G401.6 (cell line): ENCODE results near the gene PPIF.

Experiments used
- FAIRE-seq: peaks from 2 replicates; lab custom pipeline; 2012; peaks lifted over from hg19 to GRCh38; lab: Jason Lieb, UNC

The PPIF gene

DNA sequence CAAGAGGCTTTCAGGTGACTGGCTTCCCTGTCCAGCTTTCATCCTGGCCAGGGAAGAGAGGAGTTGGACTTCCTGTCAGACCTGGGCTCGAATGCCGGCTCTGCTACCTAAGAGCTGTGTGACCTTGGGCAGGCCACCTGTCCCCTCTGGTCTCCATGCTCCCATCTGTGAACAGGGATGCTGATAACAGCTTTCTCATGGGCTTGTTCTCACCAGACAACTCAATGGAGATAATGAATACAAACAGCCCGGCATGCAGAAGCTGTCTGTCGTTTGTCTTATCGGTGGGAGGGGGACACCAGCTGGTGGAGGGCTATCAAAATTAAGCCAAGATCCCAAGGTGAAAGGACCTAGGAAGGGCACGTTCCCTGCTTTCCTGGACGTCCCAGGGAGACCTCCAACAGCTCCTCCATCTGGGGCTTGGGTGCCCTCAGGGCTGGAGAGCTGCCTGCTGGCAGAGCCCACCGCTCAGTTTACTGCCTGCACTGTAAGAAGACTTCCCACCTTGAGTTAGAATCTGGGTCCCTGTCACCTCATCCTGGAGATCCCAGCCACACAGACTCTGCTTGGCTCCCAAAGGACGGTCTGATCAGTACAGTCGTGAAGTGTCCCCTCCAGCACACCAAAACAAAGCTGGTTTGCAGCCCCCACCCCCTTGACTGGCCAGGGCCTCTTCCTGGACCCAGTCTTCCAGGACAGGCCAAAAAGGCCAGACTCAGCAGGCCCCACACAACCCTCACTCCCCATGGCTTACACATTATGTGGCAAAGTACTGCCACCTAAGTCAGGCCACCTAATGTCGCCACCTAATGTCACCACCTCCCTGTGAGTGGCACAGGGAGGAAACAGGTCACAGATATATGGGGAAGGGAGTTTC, 40.9 kb downstream of the PPIF start:
- FAIRE-seq = no peak

DNA sequence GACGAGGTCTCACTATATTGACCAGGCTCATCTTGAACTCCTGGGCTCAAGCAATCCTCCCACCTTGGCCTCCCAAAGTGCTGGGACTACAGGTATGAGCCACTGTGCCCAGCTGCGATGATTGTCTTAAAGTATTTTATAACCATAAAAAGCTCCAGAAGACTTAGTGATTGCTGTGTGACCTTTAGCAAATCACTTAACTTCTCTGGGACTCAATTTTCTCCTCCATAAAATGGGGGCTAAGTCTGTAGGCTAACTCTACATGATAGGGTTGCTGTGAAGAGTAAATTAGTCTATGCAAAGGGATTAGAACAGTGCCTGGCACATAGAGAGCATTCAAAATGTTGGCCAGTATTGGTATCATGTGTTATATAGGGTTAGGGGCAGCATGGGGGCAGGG, 42.8 kb downstream of the PPIF start:
- FAIRE-seq = no peak

DNA sequence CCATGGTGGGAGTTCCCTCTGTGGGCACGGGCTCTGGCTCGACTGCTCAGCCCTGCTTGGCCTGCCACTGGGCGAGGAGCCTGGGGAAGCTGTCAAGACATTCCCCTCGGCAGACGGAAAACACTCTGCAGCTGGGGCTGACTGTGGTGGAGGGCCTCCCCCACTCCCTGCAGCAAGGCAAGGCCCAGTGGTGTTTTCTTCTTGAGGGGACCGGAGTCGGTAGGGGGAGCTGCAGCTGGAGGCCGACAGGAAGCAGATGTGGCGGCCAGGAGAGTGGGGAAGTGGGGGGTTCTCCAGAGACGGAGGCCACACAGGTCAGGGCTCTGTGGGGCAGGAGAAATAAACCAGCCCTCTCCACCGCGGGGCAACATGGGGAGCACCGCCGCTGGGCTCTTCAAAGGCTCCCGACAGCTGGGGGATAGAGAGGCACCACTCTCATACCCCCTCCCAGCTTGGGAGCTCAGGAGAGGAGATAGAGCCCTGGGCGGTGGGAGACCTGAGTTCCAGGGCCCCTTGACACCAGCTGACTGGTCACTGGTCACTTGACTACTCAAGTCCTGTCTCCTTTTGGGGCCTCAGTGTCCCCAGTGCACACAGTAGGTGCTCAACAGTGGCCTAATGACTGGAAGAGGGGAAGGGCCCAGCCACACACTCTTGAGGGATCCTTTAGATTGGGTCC, 43.4 kb downstream of the PPIF start:
- no peak for FAIRE-seq

DNA sequence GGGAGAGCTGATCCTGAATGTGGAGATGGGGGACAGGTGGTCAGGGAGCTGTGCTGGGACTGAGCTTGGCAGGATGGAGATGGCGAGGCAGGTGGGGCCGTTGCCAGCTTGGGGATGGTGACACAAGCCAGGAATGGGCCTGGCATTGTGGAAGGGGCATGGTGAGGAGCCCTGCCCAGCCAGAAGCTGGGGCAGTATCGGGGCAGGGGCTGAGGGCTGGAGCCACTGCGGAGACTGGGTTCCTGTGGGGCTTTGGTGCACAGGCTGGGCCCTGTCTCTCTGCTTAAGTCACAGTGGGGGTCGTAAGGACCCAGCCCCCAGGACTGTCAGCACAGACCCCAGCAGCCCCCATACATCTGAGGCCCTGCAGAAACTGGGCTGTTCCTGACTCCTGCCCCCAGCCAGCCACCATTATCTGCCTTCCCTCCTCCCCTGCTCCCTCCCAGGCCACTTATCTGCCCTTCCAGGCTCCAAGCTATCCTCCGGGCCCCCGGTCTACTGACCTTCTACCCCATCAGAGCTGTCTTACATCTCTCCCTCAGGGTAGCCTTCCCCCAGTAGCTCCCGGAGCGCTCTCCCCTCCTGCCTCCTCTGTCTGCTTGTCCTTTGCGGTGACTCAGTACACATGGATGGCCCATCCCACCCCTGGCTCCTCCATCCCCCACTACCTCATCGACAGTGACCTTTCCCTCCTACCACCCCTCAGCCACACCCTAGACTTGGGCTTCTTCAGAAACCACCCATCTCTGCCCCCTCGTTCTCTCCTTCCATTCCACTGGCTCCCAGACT, 44.2 kb downstream of the PPIF start:
- no peak for FAIRE-seq

DNA sequence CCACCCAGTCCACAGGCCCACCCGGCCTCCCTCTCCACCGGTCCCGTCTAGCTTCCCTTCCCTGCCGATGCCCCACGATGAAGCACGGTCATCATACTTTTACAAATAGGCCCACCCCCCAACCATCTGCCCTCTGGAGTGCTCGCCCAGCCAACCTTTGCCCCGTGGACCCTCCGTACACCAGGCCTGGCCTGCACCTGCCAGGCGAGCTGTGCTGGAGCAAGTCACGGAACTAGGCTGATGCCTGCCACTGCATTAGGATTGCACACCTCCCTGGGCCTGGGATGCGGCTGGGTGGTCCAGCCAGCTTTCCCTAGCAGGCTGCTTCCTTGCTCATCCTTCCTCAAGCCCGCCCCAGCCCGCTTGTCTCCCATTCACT, 44.7 kb downstream of the PPIF start:
- no peak for FAIRE-seq

DNA sequence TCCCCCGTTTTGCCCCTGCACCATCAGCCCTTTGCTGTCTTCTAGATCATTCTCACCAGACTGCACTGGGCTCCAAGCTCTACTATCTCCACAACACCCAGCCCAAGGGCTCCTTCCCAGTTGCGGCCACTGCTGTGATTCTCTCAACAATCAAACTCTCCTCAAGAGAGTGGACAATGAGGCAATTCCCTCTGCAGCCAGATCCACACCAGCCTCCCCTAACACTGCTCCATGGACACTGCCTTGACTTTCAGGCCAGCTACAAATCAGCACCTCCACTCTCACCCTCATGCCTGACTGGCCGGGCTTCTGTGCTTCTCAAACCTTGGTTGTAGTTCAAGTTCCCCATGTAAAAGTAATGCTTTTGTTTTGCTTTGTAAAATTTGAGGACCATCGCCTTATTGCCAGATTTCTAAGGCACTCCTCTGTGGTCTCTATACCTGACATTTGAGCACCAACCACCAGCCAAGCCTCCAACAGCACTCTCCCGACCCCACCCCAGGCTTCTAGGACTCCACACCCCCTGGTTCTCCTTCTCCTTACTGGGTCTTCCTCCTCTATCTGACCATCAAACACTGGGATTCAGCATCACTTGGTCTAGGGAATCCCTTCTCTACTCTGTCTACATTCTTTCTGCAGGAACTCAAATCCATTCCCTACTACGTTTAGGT, 45.4 kb downstream of the PPIF start:
- FAIRE-seq = no peak

DNA sequence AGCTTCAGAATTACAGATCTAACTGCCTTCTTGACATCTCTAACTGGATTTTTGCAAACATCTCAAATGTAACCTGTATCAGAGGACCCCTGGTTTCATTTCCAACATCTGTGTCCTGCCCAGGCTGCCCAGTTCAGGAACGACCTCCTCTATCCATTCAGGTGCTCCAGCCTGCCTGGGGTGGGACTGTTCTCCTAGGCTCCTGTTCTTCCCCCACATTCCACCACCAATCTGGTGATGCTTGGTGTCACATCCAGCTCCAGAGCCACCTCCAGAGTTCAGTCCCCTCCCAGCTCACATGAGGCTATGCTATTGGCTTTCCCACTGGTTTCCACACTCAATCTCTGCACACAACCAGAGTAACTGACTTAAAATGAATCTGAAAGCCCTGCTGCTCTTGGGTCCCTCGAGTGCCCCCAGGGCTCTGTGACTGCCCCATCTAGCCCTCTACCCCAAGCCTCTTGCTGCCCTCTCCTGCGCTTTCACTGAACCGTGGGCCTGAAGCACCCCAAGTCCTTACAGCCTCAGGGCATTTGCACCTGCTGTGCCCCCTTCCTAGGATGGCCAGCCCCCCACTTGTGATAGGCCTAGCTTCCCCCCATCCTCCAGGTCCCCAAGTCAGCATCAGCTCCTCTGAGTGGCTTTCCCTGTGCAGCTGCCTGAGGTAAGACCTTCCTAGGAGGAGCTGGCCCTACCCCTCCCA, 46.1 kb downstream of the PPIF start:
- no peak for FAIRE-seq

DNA sequence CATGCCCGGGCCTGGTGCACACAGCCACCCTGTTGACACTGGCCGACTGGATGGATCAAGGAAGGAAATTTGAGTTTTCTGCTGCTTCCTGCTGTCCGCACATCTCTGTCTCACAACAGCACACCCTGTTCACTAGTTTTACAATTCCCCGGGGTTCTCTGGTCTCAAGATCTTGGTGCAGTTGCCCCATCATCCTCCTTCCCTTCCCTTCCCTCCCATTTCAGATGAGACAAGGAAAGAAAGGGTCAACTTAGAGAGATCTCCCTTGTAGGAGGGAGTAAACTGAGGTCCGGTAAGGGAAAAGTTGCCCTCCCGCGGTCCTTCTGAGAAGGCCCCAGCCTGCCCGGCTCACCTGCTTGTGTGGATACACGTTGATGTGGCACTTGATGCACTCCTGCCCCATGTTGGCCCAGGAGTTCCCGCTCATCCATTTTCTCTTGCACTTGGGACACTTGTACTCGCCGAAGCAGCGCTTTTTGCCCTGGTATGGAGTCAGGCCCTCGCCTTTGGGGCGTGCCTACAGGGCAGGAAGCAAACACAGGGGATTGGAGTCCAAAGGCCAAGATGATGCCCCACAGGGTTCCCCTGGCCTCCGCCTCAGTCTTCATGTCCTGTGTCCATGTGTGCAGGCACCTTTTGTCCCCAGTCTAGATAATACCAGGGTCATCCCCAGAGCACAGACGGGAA, 46.8 kb downstream of the PPIF start:
- no peak for FAIRE-seq

DNA sequence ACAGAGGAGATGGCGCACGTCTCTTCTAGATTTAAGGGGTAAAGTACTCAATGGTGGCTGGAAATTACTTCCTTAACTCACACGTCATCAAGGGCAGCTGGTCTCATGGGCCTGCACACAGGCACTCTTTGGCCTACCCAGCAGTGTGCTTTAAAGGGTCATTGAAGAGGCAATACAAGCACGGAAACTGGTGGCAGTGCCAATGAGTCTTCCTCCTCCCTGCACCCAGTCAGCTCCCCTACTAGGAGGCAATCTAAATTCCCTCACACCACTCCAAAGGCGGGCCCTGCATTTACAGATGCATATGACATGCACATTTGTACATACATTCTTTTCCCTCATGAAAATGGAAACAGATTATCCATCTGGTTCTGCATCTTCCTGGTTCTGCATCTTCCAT, 47.4 kb downstream of the PPIF start:
- no peak for FAIRE-seq

DNA sequence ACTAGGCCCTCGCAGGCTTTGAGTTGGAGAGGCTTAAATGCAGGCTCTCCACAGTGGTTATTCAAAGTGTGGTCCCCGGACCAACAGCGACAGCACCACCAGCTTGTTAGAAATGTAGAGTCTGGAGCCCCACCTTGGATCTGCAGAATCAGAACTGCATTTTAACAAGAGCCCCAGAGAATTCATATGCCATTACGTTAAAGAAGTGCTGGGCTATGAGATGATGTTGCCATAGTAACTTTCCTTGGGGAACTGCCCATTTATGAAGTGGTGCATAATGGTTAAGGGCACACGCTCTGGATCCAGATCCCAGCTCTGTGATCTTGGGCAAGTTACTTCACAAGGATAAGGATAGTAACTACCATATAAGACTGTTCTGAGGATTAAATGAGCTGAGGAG, 49.3 kb downstream of the PPIF start:
- FAIRE-seq = no peak

DNA sequence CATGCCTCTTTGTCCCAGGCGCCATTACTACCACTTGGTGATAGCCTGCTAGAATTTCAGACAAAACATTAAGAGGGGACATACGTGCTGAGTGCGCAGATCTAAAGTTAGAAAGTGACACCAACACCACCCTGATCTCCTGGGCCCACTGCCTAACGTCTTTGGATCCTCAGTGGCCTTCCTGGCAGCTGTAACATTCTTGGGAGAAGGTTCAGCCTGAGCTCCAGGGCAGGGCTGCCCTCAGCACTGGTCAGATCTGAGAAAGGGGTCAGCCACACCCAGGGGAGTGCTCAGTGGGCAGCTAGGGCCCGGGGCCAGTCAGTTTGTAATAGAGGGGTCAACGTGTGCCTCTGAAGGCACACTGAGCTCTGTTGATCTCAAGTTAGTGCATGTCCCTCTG, 49.8 kb downstream of the PPIF start:
- no peak for FAIRE-seq

DNA sequence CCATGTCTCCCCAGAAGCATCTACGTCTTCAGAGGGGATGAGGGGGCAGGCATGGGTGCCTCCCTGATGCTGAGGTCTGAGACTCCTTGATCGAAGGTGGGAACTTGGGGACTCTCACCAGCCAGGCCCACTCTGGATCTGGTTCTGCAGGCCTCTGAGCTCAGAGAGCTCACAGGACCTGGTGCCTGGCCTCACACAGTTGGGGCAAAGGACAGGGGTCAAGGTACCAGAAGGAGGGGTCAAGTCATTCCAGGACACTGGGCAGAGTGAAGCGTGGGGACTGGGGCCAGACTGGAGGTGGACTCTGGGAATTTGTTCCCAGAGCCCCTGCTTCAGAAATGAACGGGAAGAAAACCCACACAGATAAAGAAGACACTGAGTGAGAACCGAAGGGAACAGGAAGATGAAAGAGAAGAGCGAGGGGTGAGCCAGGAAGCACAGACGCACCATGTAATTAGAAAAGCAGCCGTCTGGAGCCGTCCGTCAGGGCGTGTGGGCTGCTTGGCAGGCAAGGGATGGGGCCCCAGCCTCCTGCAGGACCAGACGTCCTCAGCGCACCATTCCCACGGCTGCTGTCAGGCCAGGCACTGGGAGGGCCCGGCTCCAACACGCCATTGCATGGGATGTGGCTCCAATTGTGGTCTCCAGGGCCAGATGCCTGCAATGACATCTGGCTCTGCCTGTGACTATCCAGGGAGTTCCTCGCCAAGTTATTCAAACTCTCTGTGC, 50.5 kb downstream of the PPIF start:
- no peak for FAIRE-seq

DNA sequence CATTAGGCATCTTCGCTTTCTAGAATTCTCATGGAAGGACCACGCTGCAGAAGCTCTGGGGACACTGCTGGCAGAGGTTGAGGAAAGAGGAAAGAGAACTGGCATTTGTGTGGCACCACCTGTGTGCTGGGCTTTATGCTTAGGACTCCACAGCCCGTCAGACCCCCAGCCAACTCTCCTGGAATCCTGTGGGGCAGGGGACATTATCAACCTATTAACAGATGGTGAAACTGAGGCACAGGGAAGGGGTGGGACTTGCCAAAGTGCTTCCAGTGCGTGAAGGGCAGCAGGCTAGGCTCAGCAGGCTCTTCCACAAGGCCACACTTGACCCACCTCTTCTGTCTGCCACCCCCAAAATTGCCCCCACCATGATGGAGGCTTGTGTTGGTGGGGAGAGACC, 51.4 kb downstream of the PPIF start:
- no peak for FAIRE-seq

DNA sequence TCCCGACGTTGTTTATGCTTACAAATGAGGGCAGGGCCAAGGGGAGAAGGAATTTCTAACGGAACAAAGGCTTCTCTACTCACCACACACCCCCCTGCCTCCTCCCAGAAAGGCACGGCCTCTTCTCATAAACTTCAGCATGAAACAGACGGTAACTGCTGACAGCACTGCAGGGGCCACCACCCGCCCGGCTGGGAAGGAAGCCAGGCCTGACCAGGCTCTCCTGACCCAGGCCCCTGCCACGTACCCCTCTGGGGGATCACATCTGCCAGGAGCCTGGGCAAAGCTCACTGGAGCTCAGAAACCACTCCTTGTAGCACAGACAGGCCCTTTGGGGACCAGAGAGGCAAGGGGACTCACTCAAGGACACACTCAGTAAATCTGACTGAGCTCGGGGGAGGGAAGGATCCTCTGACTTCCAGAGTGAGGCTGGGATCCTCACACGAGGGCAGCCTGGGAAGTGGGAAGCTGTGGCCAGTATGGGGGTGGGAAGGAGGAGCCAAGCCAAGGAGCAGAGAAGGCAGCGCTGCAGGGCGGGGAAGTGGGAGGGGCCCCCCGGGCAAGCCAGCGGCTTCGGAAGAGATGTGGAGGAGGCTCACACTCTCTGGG, 52.1 kb downstream of the PPIF start:
- no peak for FAIRE-seq

DNA sequence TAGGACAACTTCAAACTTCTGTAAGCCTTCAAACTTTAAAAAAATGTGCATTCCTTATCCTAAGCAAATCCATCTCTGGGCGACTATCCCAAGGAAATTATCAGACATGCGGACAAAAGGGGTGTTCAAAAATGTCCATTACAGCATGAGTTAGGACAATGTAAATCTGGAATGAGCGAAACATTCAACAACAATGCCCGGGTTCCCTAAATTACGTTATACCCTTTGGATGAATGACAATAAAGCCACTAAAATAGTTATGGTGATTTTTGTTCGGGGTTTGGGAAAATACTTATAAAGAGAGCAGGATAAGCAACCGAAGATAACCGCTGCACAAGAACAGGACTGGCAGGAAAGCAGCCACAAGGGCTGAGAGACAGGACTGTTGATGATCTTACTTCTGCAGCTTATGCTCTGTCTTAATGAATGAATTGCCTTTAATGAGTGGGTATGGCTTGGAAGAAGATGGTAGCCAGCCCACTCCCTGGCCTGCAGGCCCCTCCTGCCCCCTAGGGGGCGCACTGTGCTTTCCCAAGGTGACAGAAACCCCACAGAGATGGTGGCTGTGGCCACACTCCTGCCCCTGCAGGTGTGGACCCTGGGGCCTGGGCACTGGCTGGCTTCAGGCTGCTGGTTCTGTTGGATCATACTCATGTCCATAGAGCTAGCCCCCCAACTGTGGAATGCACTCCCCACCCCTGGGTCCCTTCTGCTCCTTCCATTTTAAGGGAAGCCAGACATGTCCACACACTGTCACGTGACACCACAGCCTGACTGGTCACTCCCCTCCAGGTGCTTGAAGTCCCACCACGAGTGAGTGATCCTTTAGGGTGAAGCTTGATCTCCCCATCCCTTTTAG, 53.1 kb downstream of the PPIF start:
- FAIRE-seq = no peak

DNA sequence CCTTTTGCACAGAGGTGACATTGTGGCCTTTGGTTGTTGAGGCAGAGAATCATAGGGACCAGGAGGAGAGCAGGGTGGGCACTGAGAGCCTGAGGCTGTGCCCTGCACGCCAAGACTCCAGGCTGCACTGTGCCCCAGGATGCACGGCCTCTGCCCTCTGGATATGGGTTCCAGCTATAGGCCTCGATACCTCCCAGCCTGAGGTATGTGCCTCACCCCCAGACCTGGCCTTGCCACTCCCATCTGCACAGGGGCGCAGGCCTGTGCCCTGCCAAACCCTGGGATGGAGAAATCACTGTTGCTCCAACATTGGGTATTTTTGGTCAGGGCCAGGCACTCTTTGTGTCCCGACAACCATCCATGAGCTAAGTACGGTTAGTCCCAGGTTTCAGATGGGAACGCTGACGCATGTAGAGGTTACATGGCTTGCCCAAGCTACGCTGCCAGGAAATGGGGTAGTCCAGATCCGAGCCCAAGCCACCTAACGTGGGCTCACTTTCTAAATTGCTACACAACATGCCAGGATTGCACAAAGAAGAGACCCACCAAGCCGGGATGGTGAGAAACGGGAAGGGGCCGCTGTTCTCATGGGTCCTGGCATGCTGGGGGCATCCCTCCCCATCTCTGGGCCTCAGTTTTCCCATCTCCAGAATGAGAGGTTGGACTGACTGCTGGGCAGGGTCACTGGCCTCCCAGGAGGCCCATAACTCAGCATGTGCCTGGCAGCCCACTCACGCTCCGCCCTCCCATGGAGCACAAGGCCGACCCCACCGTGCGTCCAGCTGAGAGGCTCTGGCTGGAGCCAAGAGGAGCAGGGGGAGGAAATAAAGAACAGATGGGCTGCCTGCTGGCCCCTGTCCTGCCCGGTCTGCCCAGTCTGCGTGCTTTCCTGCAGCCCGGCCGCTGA, 54.0 kb downstream of the PPIF start:
- FAIRE-seq = no peak

DNA sequence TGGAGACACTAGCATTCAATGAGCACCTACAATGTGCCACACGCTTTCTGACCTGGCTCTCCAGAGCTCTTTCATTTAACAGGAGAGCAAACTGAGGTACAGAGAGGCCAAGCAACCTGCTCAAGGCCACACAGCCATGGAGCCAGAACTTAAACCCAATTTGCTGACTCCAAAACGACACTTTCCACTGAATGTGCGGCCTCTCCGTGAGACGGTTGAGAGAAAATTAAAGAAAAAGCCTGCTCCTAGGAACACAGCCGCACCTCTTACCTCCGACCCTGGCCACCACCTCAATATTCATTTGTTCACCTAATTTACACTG, 55.3 kb downstream of the PPIF start:
- FAIRE-seq = no peak

DNA sequence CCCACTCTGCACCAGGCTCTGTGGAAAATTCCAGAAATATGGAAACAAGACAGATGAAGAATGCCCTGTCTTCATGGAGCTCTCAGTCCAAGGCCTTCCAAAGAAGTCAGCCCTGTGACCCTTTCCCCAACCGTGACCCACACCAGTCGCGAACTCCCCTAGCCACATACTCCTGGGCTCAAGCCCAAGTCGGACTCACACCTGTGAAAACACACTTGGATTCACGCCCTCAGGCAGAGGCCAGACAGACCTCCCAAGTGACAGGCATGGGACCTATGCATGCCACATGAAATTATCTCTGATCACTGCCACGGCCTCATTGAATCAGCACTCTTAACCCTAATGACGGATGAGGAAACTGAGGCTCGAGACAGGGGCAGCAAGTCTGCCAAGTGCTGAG, 55.7 kb downstream of the PPIF start:
- FAIRE-seq = no peak
